MG63 (cell line): ENCODE measurements around the gene GBF1. TPM values are rescaled to one million over a fixed set of nuclear protein-coding genes. Genes with fewer than 3 reads are reported as not detected.
A peak's percentile ranks its signal among the peaks of the same experiment; 100 is the strongest.
"Not testable (repeated sequence)": the region's sequence is repeated elsewhere in the genome, so short reads cannot be mapped to it uniquely, and the experiment has no call there.

Experiments used
- DNase-seq: peaks from one replicate; pipeline ENCODE4 v3.0.0-alpha.2; 2020
- H3K27me3 ChIP-seq: fragments of 250-450 bp; sonication (Bioruptor Pico); 2 replicates; pipeline ENCODE4 v1.5.1; 2020; ENCODE audit warnings: mild to moderate bottlenecking, moderate library complexity
- H3K36me3 ChIP-seq: fragments of 250-450 bp; sonication (Bioruptor Pico); 2 replicates; pipeline ENCODE4 v1.5.1; 2020; ENCODE audit warnings: mild to moderate bottlenecking, moderate library complexity
- H3K4me3 ChIP-seq: fragments of 250-450 bp; sonication (Bioruptor Pico); 2 replicates; pipeline ENCODE4 v1.5.1; 2020; ENCODE audit warnings: mild to moderate bottlenecking, moderate library complexity
- H3K9me3 ChIP-seq: fragments of 250-450 bp; sonication (Bioruptor Pico); 2 replicates; pipeline ENCODE4 v1.5.1; 2020; ENCODE audit warnings: mild to moderate bottlenecking, moderate library complexity
- total RNA-seq: library from RNA; depleted of rRNA; stranded (reverse); fragments of >200 nt; shearing (Covaris generic); gene quantifications from 2 replicates; pipeline ENCODE4 v1.2.3, GENCODE V29; 2014; ENCODE audit warnings: low replicate concordance

The GBF1 gene
- total RNA-seq, 1 experiment from 2014 or later = 15.8 TPM

GRCh38 chr10:102246261-102246660 lies 929 bp downstream of the GBF1 start:
- H3K4me3 ChIP-seq = peak overlapping the region; percentile 79
- no peak for DNase-seq
- H3K9me3 ChIP-seq = no peaks in the 10 kb centered on the region
- H3K27me3 ChIP-seq = no peaks in the 10 kb centered on the region
- H3K36me3 ChIP-seq = peaks cover 5% of the 10 kb centered on the region

DNA sequence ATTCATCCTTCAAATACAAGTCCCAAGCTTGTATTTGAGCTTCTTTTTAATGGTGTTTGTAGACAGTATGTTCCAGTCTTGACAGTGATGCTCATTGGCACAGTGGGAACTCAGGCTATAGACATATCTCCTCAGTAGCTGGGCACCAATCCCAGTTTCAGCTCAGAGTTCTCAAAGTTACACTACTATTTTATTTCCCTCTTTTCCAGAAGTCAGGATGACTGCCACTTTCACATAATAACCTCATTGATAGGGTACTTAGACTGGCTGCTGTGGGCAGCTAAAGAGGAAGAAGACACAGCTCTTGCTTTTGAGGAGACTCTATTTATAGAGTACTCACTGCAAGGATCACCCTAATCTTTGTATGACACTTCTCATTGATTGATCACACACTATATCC lies 2.4 kb downstream of the GBF1 start:
- DNase-seq = no peak
- Histone ChIP-seq H3K27me3 (no peaks in the 10 kb centered on the region), H3K4me3 (no peak overlapping the region), H3K36me3 (peaks cover 5% of the 10 kb centered on the region), H3K9me3 (no peaks in the 10 kb centered on the region)

- DNase-seq = peak; percentile 37
- H3K4me3 ChIP-seq, H3K9me3 ChIP-seq, H3K27me3 ChIP-seq: not testable (repeated sequence)
- peaks cover 11% of the 10 kb centered on the region for H3K36me3 ChIP-seq
These were observed 7.2 kb downstream of the GBF1 start for GRCh38 chr10:102252508-102252907.

DNA sequence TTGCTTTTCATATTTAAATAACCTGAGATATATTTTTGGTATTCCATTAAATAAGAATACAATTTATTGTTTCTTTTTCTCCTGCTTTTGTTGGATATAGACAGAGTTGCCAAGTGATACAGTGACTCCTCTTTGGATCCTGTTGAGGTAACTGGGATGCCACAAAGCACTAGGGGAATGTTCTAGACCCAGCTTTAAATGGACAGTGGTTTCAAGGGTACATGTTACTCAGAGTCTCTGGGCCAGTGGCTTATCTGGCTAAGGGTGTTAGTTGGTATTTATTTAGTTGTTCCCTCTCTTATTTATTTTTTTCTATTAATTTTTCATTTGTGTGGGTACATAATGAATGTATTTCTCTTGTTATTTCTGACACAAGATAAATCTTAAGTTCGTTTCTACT lies 9.1 kb downstream of the GBF1 start:
- Histone ChIP-seq H3K36me3 (peaks cover 17% of the 10 kb centered on the region), H3K9me3 (no peaks in the 10 kb centered on the region), H3K27me3 (no peaks in the 10 kb centered on the region), H3K4me3 (no peak overlapping the region)
- no peak for DNase-seq

DNA sequence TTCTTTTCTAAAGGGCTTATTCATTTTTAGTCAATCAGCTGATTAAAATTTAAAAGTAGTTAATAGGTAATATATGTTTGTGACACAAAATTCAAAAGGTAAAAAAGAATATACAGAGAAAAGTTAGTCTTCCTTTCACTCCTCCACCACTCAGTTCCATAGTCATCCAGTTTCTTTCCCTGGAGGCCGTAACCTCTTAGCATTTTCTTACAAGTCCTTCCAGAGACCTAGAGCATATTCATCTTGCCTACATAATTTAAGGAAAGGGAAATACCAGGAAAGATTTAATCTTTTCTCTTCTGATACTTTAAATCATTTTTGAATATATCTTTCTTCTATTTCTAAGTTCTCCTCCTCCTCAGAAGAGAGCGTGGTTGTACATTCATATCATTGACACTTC lies 10.1 kb downstream of the GBF1 start:
- Histone ChIP-seq H3K9me3 (no peaks in the 10 kb centered on the region), H3K4me3 (no peak overlapping the region), H3K27me3 (no peaks in the 10 kb centered on the region), H3K36me3 (peaks cover 24% of the 10 kb centered on the region)
- DNase-seq = no peak

GRCh38 chr10:102261196-102261595 lies 15.9 kb downstream of the GBF1 start:
- Histone ChIP-seq H3K36me3 (peaks cover 38% of the 10 kb centered on the region), H3K9me3 (no peaks in the 10 kb centered on the region), H3K27me3 (no peaks in the 10 kb centered on the region), H3K4me3 (no peak overlapping the region)
- no peak for DNase-seq

- no peak overlapping the region for H3K4me3 ChIP-seq
- DNase-seq = peak; percentile 57
- H3K27me3 ChIP-seq = no peaks in the 10 kb centered on the region
- H3K36me3 ChIP-seq = peaks cover 40% of the 10 kb centered on the region
- H3K9me3 ChIP-seq = no peaks in the 10 kb centered on the region
These were observed 16.5 kb downstream of the GBF1 start for GRCh38 chr10:102261842-102262241.

DNA sequence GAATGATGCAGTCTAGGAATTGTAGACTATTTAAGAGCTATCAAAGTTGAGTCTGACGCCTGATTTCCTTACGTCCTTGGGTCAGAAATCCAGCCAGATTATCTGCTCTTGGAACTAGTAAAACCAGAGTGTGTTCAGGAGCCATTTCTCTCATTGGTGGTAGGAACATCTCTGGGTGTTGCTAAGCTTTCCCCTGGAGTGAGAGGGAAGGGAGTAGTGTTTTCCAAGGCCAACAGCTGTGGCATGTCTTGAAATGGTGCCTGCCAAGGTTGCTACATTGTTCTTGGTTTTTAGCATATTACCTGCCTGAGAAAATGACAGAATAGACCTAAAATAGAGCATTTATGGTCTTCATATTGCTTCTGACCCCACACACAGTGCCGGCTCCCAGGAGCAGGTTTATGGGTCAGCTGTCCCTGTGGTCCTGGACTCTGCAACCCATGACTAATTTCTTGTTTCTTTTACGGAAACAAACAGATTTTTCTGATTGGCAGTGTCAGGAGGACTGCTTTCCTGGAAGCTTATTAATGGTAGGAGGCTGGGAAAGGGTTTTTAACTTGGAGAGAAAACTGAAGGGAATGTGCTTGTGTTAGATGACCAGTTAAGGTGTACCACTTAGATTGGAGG lies 17.5 kb downstream of the GBF1 start:
- Histone ChIP-seq H3K36me3 (peaks cover 37% of the 10 kb centered on the region), H3K27me3 (no peaks in the 10 kb centered on the region), H3K9me3 (no peaks in the 10 kb centered on the region), H3K4me3 (no peak overlapping the region)
- no peak for DNase-seq

- Histone ChIP-seq H3K4me3 (no peak overlapping the region), H3K9me3 (no peaks in the 10 kb centered on the region), H3K27me3 (no peaks in the 10 kb centered on the region), H3K36me3 (peaks cover 35% of the 10 kb centered on the region)
- no peak for DNase-seq
These were observed 19.0 kb downstream of the GBF1 start for GRCh38 chr10:102264371-102264770.

DNA sequence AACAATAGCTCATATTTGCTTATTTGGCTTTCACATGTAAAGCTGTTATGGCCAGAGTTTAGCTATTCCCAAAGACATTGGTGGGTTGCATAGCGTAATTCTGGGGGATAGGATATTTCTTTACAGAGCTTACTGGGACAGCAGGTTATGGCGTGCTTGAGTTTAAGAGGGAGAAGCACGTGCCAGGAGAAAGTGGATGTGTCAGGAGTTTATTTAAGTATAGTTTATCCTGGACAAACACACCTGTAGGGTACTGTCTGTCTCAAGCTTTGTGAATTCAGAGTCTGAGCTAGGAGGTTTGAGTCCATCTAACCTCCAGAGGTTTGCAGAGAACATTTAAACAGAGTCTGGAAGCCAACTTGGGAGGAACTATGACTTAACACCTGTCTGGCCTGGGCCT lies 21.3 kb downstream of the GBF1 start:
- no peaks in the 10 kb centered on the region for H3K27me3 ChIP-seq
- no peak overlapping the region for H3K4me3 ChIP-seq
- H3K9me3 ChIP-seq = no peaks in the 10 kb centered on the region
- H3K36me3 ChIP-seq = peaks cover 17% of the 10 kb centered on the region
- DNase-seq = no peak

GRCh38 chr10:102267748-102268147 lies 22.4 kb downstream of the GBF1 start:
- H3K36me3 ChIP-seq = peaks cover 20% of the 10 kb centered on the region
- H3K9me3 ChIP-seq = no peaks in the 10 kb centered on the region
- H3K27me3 ChIP-seq = no peaks in the 10 kb centered on the region
- H3K4me3 ChIP-seq = no peak overlapping the region
- no peak for DNase-seq

DNA sequence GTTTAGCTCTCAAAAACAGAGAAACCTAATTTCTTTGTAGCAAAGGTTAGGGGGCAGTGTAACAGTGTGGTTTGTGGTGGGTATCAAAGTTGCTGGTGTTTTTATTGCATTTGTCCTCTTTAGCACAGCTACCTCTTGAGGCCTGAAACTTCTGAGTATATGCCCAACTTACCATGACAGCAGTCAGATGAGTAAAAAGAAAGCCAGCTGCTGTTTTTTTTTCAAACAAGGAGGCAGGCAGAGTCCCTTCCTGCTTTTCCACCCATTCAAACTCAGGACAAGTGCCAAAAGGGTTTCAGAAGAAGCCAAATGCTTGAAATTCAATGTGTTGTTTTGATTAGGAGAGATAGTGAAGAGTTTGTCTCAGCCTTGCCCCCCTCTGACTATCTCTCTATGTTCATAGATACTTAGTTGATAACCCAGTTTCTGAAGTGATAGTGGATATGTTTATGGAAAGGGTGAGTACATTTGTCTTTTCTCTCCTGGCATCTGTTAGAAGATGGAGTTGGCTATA lies 23.1 kb downstream of the GBF1 start:
- peaks cover 18% of the 10 kb centered on the region for H3K36me3 ChIP-seq
- H3K9me3 ChIP-seq = no peaks in the 10 kb centered on the region
- peak; percentile 9 for DNase-seq
- no peaks in the 10 kb centered on the region for H3K27me3 ChIP-seq
- H3K4me3 ChIP-seq = no peak overlapping the region

- H3K27me3 ChIP-seq = no peaks in the 10 kb centered on the region
- no peak for DNase-seq
- H3K4me3 ChIP-seq = no peak overlapping the region
- H3K36me3 ChIP-seq = peaks cover 15% of the 10 kb centered on the region
- no peaks in the 10 kb centered on the region for H3K9me3 ChIP-seq
These were observed 23.7 kb downstream of the GBF1 start for GRCh38 chr10:102269017-102269416.

DNA sequence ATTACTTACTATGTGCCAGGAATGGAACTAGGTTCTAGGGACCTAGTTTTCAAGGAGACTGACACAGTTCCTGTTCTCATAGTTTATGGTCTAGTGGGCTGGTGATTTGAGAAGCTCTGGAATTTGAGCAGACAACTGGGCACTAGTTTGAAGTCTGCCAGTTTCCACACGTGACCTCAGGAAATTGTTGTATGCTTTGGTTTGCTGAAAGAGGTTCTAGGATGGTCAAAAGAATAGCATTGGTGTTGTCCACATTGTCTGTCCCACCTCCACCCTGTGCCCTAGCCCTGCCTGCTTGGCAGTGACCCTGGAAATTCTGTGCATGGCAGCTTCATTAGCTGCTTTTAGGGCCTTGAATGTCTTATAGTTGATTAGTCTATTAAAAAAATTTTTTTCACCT lies 28.7 kb downstream of the GBF1 start:
- DNase-seq = no peak
- Histone ChIP-seq H3K27me3 (no peaks in the 10 kb centered on the region), H3K9me3 (no peaks in the 10 kb centered on the region), H3K36me3 (peaks cover 12% of the 10 kb centered on the region), H3K4me3 (no peak overlapping the region)

DNA sequence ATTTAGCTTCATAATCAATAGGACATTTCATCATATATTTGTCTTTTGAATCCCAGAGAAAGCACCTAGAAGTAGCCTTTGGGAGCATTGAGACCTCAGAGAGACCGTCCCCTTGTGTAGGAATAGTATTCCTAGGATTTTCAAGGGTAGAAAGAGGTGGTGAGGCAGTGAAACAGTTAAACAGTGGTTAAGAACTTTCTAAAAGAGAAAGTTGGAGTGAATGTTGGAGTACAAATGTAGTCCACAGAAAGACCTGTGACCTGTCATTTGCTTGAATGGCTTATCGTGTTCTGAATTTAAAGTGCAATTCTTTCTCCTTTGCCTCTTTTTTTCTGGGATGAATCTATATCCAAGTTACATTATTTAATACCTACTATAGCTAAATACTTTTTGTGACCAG lies 30.0 kb downstream of the GBF1 start:
- no peak for DNase-seq
- no peak overlapping the region for H3K4me3 ChIP-seq
- H3K9me3 ChIP-seq = no peaks in the 10 kb centered on the region
- peaks cover 10% of the 10 kb centered on the region for H3K36me3 ChIP-seq
- H3K27me3 ChIP-seq = no peaks in the 10 kb centered on the region

DNA sequence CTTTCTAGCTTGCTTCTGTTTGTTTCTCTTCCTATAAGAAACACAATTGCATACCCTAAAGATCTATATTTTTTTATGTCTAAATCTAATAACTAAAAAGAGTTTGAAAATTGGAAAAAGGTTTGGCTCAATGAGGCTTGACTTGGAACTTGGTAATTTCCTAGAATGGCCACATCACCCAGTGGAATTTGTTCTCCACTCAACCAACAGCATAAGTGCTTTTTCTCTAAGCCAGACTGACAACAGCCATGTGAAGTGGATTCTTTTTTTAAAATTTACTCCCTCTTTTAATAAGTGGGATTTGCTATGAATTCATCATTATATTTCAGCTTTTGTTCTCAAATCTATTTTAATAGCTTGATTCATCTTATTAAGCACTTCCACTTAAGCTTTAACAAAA lies 33.8 kb downstream of the GBF1 start:
- Histone ChIP-seq H3K9me3 (no peaks in the 10 kb centered on the region), H3K27me3 (no peaks in the 10 kb centered on the region), H3K36me3 (peaks cover 13% of the 10 kb centered on the region), H3K4me3 (no peak overlapping the region)
- no peak for DNase-seq

GRCh38 chr10:102280397-102281101 lies 35.2 kb downstream of the GBF1 start:
- Histone ChIP-seq H3K27me3 (no peaks in the 10 kb centered on the region), H3K36me3 (peaks cover 17% of the 10 kb centered on the region), H3K9me3 (no peaks in the 10 kb centered on the region), H3K4me3 (no peak overlapping the region)
- peak; percentile 23 for DNase-seq

DNA sequence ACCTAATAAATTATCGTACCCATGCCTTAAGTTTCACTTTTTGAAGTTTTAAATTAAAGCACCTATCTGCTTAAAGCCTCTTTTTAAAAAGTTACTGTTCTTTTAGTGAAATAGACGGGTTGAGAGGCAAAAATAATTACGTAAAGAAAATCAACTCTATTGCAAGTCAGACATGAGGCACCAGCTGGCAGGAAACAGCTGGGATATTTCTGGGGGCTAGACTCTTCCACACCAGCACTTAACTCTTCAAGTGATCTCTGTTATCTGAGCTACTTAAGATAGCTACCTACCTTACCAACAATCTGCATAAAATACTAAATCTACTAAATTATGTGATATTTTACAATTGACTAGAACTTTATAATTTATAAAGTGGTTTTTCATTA lies 35.8 kb downstream of the GBF1 start:
- DNase-seq = no peak
- H3K36me3 ChIP-seq = peaks cover 17% of the 10 kb centered on the region
- no peaks in the 10 kb centered on the region for H3K27me3 ChIP-seq
- no peaks in the 10 kb centered on the region for H3K9me3 ChIP-seq
- H3K4me3 ChIP-seq = no peak overlapping the region
